Measurements from ENCODE around the gene CAPZB. TPM values are rescaled to one million over a fixed set of nuclear protein-coding genes. Genes with fewer than 3 reads are reported as not detected.

The CAPZB gene
- polyA plus RNA-seq, 1 experiment: 276 TPM

DNA sequence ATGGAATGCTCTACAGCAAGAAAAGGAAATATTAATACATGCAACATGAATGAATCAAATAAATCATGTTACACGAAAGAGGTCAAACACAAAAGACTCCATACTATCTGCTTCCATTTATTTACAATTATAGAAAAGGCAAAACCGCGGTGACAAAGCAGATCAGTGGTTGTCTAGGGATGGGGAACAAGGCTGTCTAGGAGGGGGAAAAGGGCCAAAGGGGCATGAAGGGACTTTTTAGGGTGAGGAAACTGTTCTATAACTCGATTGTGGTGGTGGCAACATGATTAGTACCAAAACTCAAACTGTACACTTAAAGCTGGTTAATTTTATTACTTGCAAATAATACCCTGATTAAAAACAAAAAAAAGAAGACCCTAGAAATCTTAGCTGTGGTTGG lies 20.6 kb downstream of the CAPZB start:
- Histone ChIP-seq H3K27me3 (ENCODE audit: control insufficient read depth, insufficient read depth, low read length) (no peaks in the 10 kb centered on the region), H3K36me3 (ENCODE audit: control insufficient read depth, insufficient read depth, low read length) (peaks cover 5% of the 10 kb centered on the region; the same call in 1 of the 2 replicates), H3K4me3 (ENCODE audit: low read depth, low read length) (no peak overlapping the region)
- DNase-seq (ENCODE audit: low read depth): no peak
- no peak for TF ChIP-seq CTCF (IDR thresholded peaks at IDR 0.05; ENCODE audit: insufficient read depth, low read depth, low read length)
- CTCF ChIA-PET: no interaction called here
- POLR2A ChIA-PET: no interaction called here

GRCh38 chr1:19463504-19463803 lies 21.9 kb downstream of the CAPZB start:
- Histone ChIP-seq H3K36me3 (ENCODE audit: control insufficient read depth, insufficient read depth, low read length) (peaks cover 6% of the 10 kb centered on the region), H3K27me3 (ENCODE audit: control insufficient read depth, insufficient read depth, low read length) (no peaks in the 10 kb centered on the region), H3K4me3 (ENCODE audit: low read depth, low read length) (no peak overlapping the region)
- DNase-seq (ENCODE audit: low read depth): no peak
- ChIA-PET CTCF (interaction anchor here (1.1 kb wide), 1 partner anchor 89 kb away, joined by 3 read pairs; no protein-coding TSS in a partner anchor), POLR2A (interaction anchor here (0.6 kb wide), 1 partner anchor 18 kb away, joined by 4 read pairs; no protein-coding TSS in a partner anchor)
- TF ChIP-seq CTCF (IDR thresholded peaks at IDR 0.05; ENCODE audit: insufficient read depth, low read depth, low read length): no peak

DNA sequence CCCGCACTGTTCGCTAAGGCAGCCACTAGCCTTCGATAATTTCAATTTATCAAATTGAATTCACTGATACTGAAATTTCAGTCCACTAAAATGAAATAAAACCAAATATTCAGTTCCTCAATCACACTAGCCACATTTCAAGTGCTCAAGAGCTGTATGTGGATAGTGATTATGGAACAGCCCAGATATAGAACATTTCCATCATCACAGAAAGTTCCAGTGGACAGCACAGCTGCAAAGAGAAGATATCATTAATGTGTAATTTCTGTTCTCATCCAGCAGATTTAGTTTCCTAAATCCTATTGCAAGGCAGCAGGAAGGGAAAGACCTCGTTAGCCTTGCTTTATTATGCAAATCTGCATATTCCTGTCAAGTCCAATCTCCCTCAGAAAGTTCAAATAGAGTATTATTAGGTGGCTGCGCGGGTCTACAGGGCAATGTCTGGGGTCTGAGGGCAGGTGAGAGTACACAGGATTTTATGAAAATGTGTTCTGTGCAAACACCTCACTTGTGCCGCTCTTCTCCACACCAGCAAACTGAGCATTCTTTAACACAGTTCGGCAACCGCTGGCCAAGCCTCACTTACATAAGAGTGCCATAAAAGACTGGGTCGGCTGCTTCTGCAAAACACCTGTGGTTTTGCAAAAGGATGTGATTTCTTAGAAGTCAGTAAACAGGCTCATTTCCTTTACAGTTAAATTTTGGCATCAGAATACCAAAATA lies 22.4 kb downstream of the CAPZB start:
- no peak for DNase-seq (ENCODE audit: low read depth)
- no peak overlapping the region for H3K4me3 ChIP-seq (ENCODE audit: low read depth, low read length)
- ChIA-PET CTCF (interaction anchor here (1.1 kb wide), 1 partner anchor 88 kb away, joined by 3 read pairs; no protein-coding TSS in a partner anchor), POLR2A (interaction anchor here (0.6 kb wide), 1 partner anchor 18 kb away, joined by 4 read pairs; no protein-coding TSS in a partner anchor)
- H3K27me3 ChIP-seq (ENCODE audit: control insufficient read depth, insufficient read depth, low read length): no peaks in the 10 kb centered on the region
- H3K36me3 ChIP-seq (ENCODE audit: control insufficient read depth, insufficient read depth, low read length): peaks cover 6% of the 10 kb centered on the region
- TF ChIP-seq CTCF (IDR thresholded peaks at IDR 0.05; ENCODE audit: insufficient read depth, low read depth, low read length): no peak

DNA sequence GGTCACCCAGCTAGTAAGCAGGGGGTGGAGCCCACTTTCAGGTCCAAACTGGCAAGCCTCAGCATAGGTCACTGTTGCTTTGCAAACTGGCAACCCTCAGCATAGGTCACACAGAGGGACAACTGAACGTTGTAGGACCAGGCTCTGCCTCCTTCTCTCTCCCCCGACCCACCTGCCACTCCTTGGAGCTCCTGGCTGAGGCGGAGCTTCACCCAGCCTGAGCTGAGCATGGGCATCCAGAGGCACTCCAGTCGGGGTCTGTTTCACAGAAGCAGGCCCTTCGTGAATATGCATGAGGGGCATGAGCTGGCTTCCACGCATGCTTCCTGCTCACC lies 24.2 kb downstream of the CAPZB start:
- POLR2A ChIA-PET: no interaction called here

More for the DNA sequence above, 24.2 kb downstream of the CAPZB start:
- CTCF ChIA-PET: interaction anchor here (1.5 kb wide), 1 partner anchor 9 kb away, joined by 4 read pairs; no protein-coding TSS in a partner anchor
- Histone ChIP-seq H3K27me3 (ENCODE audit: control insufficient read depth, insufficient read depth, low read length) (no peaks in the 10 kb centered on the region), H3K36me3 (ENCODE audit: control insufficient read depth, insufficient read depth, low read length) (peaks cover 4% of the 10 kb centered on the region), H3K4me3 (ENCODE audit: low read depth, low read length) (no peak overlapping the region)
- no peak for DNase-seq (ENCODE audit: low read depth)
- no peak for TF ChIP-seq CTCF (IDR thresholded peaks at IDR 0.05; ENCODE audit: insufficient read depth, low read depth, low read length)
